Mesenteric fat pad (tissue), 1 donor: ENCODE results near the gene RCAN3. TPM values are rescaled to one million over a fixed set of nuclear protein-coding genes. Genes with fewer than 3 reads are reported as not detected.
"Not testable (repeated sequence)": the region's sequence is repeated elsewhere in the genome, so short reads cannot be mapped to it uniquely, and the experiment has no call there.

ENCODE experiments used
- DNase-seq: peaks from one replicate; pipeline ENCODE4 v3.0.0-alpha.2; 2020; ENCODE audit warnings: low spot score
- total RNA-seq: library from RNA; stranded (reverse); fragmentation: NEBNext Ultra II Directional; extraction: Animal tissue kit (Norgen Biotek cat#: 25700); gene quantifications from one replicate; pipeline ENCODE4 v1.2.1, GENCODE V29; 2021
- donor health status: DM: yes; HTN: yes; CAD: no.

RCAN3 gene
- total RNA-seq, 1 donor from 2014 or later: 3.7 TPM

DNA sequence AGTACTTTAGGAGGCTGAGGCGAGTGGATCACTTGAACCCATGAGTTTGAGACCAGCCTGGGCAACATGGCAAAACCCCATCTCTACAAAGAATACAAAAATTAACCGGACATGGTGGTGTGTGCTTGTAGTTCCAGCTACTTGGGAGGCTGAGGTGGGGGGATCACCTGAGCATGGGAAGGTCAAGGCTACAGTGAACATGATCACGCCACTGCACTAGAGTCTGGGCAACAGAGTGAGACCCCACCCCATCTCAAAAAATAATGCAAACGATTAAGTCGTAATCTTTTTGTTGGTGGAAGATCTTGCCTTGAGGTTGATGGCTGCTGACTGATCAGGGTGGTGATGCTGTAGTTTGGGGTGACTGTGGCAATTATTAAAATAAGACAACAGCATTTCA lies 6.3 kb downstream of the RCAN3 start:
- no peak for DNase-seq

GRCh38 chr1:24513706-24514105 lies 11.1 kb downstream of the RCAN3 start:
- no peak for DNase-seq

DNA sequence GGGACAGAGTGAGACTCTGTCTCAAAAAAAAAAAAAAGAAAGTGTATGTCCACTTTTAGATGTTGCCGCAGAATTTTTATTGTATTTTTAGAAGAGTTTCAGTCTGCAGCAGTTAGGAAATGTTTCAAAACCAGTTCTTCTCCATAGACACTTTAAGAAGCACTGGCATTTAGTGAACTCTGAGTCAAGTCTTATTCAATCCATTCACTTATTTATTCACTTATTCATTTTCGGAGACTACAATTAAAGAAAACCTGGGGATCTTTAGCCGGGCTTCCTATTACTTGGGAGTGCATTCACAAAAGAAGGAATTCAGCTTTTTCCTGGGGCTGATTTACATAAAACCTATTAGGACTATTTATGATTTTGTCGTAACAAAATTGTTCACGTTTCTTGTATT lies 12.3 kb downstream of the RCAN3 start:
- DNase-seq: no peak

GRCh38 chr1:24515671-24516209 lies 13.1 kb downstream of the RCAN3 start:
- not testable (repeated sequence) for DNase-seq

DNA sequence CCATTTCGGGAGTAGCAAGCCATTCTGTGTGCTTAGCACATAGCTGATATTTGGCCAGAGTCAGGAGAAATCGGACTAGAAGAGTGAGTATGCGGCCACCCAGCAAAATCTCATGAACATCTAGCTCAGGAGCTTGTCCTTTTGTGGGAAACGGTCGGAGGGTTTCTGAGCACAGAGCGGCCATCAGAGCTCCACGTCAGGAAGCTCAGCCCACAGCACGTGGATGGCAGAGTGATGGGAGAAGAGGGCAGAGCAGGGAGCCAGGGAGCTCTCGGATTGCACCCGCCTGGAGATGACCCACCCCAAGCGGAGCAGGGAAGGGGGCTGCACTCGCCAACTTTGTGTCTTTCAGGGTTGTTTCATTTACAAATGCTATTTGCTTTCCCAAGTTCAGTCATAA lies 13.9 kb downstream of the RCAN3 start:
- DNase-seq: no peak

- DNase-seq: no peak
Observed at GRCh38 chr1:24517898-24518297, 15.3 kb downstream of the RCAN3 start.

DNA sequence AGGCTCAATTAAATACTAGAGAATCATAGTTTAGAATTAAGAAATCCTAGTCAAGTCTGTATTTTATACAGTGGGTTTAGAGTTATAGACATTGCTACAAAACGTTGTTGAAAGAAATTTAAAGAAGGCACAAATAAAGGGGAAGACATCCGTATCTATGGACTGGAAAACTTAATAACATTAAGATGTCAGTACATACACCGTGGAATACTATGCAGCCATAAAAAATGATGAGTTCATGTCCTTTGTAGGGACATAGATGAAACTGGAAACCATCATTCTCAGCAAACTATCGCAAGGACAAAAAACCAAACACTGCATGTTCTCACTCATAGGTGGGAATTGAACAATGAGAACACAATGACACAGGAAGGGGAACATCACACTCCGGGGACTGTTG lies 17.6 kb downstream of the RCAN3 start:
- not testable (repeated sequence) for DNase-seq

- DNase-seq: no peak
Observed at GRCh38 chr1:24525606-24526005, 23.0 kb downstream of the RCAN3 start.

DNA sequence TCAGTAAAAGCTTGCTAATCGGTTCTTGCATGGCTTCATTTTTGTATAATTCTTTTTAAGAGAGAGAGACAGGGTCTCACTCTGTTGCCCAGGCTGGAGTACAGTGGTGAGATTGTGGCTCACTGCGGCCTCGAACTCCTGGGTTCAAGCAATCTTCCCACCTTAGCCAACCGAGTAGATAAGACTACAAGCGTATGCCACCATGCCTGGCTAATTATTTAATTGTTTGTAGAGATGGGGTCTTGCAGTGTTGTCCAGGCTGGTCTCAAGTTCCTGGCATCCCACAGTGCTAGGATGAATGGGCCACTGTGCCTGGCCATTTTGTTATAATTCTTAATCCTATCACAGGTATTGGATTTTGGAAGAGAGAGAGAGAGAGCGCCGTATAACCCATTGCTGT lies 23.4 kb downstream of the RCAN3 start:
- no peak for DNase-seq

- DNase-seq: no peak
Observed at GRCh38 chr1:24526940-24527542, 24.4 kb downstream of the RCAN3 start.

- DNase-seq: no peak
Observed at GRCh38 chr1:24528744-24529143, 26.1 kb downstream of the RCAN3 start.

DNA sequence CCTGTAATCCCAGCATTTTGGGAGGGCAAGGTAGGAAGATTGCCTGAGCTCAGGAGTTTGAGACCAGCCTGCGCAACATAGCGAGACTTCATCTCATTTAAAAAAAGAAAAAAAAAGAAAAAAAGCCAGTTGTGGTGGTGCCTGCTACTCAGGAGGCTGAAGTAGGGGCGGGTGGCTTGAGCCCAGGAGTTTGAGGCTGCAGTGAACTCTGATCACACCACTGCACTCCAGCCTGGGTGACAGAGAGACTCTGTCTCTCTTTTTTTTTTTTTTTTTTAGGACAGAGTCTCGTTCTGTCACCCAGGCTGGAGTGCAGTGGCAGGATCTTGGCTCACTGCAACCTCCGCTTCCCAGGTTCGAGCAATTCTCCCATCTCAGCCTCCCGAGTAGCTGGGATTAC lies 26.7 kb downstream of the RCAN3 start:
- DNase-seq: not testable (repeated sequence)

- DNase-seq: no peak
Observed at GRCh38 chr1:24535021-24535424, 32.4 kb downstream of the RCAN3 start.

DNA sequence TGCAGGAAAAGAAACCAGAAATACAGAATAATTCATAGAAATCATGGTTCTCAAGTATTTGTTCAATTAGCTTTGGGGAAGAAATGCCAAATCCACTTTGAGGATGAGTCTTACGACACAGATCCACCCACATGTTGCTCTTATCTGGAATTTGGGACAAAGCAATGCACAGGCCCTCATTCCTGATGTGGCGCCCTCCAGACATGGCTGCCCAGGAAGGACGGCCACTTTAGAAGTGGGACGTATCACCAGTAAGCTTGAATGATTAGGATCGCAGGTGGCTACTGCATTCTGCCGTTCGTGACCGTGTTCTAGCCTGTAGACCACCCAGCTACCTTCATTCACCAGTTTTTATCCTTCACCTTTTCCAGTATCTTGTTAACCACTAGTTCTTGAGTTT lies 33.1 kb downstream of the RCAN3 start:
- DNase-seq: no peak

DNA sequence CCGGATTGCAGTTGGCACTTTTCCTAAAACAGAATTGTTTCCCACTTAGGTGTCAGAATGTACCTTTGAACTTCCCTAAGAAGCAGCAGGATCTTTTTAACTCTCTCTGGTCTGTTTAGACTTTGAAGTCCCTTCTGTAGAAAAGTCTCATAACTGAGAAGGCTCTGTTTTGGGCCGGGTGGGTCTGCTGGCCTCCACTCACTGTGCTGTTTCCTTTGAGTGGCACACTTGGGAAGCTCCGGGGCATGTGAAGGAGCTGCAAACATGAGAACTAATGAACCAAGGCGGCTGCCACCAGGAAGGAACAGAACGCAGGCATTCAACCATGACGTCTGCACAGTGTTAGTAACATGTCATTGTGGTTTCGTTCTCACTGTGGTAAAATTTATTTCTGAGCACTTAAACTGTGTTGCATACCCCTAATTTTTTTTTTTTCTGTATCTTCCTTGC lies 33.8 kb downstream of the RCAN3 start:
- DNase-seq: no peak

DNA sequence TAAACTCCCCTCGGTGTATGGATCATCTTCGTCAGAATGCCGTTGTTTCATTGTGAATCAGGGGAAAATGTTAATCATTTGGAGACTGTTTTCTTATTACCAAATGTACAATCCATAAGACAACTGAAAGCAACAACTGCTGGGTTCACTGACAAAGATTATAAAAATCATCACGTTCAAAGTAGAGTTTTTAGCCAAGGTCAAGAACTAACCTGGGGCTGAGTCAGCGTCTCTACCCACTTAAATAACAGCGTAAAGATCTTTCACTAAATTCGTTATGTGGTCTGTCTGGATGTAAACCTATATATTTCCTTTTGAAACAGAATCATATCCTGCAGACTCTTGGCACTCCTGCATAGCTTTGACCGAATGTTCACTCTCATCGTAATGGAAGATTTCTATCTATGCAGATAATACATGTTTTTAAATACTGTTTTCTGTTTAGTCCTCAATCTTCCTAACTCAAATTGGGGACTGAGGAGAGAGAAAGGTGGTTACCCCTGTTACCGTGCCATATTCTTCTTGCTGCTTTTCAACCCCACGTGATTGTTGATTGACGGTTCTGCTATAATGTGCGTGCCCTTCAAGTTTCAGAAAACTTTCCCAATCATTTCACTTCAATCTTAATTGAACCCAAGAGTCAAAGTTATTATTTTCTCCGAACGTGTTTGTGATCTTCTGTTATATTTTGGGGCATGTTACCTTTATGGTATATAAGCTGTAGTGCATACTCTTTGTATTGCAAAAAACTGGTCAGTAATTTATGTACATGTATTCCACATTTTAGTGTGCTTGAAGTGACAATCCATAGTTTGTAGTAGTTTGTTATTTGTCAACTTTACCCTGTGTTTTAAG lies 37.6 kb downstream of the RCAN3 start:
- no peak for DNase-seq

DNA sequence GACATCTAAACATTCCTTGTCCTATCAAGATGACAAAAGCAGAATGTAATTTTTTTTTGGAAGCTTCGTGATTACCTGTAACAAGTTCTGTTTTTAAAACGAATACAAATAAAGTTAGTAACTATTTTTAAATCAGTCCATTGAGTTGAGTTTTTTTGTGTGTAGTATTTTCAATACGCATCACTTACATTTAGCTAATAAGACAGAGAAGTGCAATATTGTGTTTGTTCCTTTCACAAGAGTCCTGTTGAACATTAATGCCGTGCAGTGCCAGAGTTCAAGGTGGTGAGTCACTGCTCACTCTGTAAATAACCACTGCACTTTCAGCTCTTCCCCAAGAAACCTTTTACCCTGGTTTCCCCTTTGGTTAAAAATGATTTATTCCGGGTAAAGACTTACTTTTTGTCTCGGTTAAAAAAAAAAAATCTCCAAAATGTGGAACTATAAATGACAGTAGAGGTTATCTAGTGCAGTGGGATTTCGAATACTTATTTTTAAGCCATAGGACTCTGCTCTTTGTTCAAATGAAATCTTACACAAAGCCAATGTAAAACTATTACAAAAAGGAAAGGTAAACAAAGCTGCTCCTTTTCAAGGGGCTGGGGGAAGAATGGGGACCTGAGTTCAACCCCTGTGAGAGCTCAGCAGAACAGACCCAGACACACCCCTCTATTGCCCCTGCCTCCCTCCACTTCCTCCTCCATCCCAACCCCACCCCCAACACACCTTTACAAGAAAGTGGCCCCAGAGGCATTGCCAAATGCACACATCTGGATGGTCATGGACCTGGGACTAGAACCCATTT lies 38.5 kb downstream of the RCAN3 start:
- DNase-seq: no peak

DNA sequence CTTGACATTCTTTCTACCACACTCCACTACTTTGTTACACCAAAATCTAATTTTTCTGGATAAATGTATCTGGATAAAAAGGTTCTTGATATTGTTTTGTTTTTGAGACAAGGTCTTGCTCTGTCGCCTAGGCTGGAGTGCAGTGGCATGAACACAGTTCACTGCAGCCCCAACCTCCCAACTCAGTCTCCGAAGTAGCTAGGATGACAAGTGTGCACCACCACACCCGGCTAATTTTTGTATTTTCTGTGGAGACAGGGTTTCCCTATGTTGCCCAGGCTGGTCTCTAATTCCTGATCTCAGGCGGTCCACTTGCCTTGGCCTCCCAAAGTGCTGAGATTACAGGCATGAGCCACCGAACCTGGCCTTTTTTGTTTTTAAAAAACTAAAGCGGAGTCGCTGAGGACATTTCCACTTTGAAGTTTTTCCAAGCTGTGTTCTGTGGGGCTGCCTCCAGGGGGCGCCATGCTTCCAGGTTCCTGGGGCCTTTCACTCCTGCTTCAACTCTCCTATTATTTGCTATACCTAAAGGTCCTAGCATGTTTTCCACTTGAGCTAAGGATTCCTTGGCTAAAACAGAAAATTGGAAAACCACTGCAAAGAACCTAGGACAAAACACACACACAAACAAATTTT lies 39.2 kb downstream of the RCAN3 start:
- no peak for DNase-seq

- no peak for DNase-seq
Observed at GRCh38 chr1:24544239-24544638, 41.6 kb downstream of the RCAN3 start.

DNA sequence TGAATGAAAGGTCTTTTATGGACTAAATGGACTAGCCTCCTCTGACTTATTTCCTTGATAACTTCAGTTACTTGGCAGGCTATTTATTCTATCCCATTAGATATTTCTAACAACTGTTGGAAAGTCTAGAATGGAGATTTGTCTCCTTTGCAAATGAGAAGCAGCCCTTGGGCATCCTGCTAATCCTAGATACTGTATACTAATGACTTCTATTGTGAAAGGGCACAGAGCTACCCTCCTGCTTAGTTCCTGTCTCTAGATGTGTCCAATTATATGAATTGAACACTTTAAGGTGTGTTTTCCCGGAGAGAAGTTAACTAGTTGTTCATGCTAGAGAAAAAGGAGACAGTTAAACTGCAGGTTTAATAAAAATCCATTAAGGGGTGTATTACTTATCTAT lies 43.0 kb downstream of the RCAN3 start:
- no peak for DNase-seq

- DNase-seq: no peak
Observed at GRCh38 chr1:24547195-24547594, 44.6 kb downstream of the RCAN3 start.
